ENCODE results near the gene GET4. TPM values are rescaled to one million over a fixed set of nuclear protein-coding genes. Genes with fewer than 3 reads are reported as not detected.

The GET4 gene
- total and polyA plus RNA-seq, 2 of the 13 experiments (the other 11 are each of a cell fraction or from before 2014, with no cell fraction given), result 28.2 to 35.2 TPM

DNA sequence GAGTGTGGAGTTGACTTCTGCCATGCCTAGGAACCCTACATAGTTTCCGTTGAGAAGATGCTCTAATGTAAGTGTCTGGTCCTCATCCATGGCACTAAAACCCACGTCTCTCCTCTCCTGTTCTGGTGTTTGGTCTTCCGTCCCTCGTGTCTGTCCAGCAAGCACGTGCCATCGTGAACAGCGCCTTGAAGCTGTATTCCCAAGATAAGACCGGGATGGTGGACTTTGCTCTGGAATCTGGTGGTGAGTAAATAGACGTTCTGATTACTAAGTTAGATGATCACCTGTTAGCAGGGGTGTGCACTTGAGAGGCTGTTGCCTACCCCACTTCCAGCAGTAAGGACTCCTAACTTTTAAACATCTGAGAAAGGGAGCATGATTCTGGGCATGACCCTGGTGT is 15.1 kb upstream of the GET4 start (continued):
- TF ChIP-seq, protein P1, sequence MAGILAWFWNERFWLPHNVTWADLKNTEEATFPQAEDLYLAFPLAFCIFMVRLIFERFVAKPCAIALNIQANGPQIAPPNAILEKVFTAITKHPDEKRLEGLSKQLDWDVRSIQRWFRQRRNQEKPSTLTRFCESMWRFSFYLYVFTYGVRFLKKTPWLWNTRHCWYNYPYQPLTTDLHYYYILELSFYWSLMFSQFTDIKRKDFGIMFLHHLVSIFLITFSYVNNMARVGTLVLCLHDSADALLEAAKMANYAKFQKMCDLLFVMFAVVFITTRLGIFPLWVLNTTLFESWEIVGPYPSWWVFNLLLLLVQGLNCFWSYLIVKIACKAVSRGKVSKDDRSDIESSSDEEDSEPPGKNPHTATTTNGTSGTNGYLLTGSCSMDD (CRISPR knock-in tag; IDR thresholded peaks at IDR 0.05), result no peak
- no peak for TF ChIP-seq ZNF678 (CRISPR knock-in tag; IDR thresholded peaks at IDR 0.05)
- TF ChIP-seq, protein P2, sequence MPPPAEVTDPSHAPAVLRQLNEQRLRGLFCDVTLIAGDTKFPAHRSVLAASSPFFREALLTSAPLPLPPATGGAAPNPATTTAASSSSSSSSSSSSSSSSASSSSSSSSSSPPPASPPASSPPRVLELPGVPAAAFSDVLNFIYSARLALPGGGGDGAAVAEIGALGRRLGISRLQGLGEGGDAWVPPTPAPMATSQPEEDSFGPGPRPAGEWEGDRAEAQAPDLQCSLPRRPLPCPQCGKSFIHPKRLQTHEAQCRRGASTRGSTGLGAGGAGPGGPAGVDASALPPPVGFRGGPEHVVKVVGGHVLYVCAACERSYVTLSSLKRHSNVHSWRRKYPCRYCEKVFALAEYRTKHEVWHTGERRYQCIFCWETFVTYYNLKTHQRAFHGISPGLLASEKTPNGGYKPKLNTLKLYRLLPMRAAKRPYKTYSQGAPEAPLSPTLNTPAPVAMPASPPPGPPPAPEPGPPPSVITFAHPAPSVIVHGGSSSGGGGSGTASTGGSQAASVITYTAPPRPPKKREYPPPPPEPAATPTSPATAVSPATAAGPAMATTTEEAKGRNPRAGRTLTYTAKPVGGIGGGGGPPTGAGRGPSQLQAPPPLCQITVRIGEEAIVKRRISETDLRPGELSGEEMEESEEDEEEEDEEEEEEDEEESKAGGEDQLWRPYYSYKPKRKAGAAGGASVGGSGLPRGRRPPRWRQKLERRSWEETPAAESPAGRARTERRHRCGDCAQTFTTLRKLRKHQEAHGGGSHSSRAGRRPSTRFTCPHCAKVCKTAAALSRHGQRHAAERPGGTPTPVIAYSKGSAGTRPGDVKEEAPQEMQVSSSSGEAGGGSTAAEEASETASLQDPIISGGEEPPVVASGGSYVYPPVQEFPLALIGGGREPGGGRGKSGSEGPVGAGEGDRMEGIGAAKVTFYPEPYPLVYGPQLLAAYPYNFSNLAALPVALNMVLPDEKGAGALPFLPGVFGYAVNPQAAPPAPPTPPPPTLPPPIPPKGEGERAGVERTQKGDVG (CRISPR knock-in tag; IDR thresholded peaks at IDR 0.05; ENCODE audit: borderline replicate concordance), result peak; percentile 78; the same call in 1 of the 2 replicates
- TF ChIP-seq, protein P3, sequence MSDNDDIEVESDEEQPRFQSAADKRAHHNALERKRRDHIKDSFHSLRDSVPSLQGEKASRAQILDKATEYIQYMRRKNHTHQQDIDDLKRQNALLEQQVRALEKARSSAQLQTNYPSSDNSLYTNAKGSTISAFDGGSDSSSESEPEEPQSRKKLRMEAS (IDR thresholded peaks at IDR 0.05), result peak; percentile 88
- TF ChIP-seq, protein P4, sequence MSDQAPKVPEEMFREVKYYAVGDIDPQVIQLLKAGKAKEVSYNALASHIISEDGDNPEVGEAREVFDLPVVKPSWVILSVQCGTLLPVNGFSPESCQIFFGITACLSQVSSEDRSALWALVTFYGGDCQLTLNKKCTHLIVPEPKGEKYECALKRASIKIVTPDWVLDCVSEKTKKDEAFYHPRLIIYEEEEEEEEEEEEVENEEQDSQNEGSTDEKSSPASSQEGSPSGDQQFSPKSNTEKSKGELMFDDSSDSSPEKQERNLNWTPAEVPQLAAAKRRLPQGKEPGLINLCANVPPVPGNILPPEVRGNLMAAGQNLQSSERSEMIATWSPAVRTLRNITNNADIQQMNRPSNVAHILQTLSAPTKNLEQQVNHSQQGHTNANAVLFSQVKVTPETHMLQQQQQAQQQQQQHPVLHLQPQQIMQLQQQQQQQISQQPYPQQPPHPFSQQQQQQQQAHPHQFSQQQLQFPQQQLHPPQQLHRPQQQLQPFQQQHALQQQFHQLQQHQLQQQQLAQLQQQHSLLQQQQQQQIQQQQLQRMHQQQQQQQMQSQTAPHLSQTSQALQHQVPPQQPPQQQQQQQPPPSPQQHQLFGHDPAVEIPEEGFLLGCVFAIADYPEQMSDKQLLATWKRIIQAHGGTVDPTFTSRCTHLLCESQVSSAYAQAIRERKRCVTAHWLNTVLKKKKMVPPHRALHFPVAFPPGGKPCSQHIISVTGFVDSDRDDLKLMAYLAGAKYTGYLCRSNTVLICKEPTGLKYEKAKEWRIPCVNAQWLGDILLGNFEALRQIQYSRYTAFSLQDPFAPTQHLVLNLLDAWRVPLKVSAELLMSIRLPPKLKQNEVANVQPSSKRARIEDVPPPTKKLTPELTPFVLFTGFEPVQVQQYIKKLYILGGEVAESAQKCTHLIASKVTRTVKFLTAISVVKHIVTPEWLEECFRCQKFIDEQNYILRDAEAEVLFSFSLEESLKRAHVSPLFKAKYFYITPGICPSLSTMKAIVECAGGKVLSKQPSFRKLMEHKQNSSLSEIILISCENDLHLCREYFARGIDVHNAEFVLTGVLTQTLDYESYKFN (CRISPR knock-in tag; conservative IDR thresholded peaks at IDR 0.05), result peak; percentile 38; the same call in 1 of the 2 replicates
- TF ChIP-seq PITX1 (CRISPR knock-in tag; IDR thresholded peaks at IDR 0.05), result no peak
- TF ChIP-seq HNF4G (IDR thresholded peaks at IDR 0.05; ENCODE audit: borderline replicate concordance, low read depth, low read length), result peak; percentile 41
- TF ChIP-seq HNF4G (CRISPR knock-in tag; IDR thresholded peaks at IDR 0.05; ENCODE audit: borderline replicate concordance, low read depth), result no peak
- TF ChIP-seq GATAD2A (CRISPR knock-in tag; IDR thresholded peaks at IDR 0.05), result peak; percentile 66

All from HepG2 (cell line).